HG03159 (cell line): ENCODE data around the gene ALDH3B2.
A peak's percentile ranks its signal among the peaks of the same experiment; 100 is the strongest.
"Not testable (repeated sequence)": the region's sequence is repeated elsewhere in the genome, so short reads cannot be mapped to it uniquely, and the experiment has no call there.

ENCODE experiments used
- ATAC-seq: cut with Tn5 transposase; IDR thresholded peaks from one replicate; pipeline ENCODE4 v1.9.1; 2021; ENCODE audit warnings: mild to moderate bottlenecking, moderate library complexity; ENCODE audit not compliant: unreplicated experiment

ALDH3B2 gene

GRCh38 chr11:67662835-67663531, 11.4 kb downstream of the ALDH3B2 start:
- ATAC-seq, result no peak

- no peak for ATAC-seq
Observed at GRCh38 chr11:67662142-67662834, 12.1 kb downstream of the ALDH3B2 start.

GRCh38 chr11:67660752-67661151, 13.7 kb downstream of the ALDH3B2 start:
- ATAC-seq, result not testable (repeated sequence)

DNA sequence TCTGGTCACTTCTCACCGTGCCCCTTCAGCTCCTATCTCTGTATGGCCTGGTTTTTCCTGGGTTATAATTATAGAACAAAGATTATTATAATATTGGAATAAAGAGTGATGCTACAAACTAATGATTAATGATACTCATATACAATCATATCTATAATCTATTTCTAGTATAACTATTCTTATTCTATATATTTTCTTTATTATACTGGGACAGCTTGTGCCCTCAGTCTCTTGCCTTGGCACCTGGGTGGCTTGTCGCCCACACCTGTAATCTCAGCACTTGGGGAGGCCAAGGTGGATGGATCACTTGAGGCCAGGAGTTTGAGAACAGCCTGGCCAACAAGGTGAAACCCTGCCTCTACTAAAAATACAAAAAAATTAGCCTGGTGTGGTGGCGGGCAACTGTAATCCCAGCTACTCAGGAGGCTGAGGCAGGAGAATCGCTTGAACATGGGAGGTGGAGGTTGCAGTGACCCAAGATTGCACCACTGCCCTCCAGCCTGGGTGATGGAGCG, 14.7 kb downstream of the ALDH3B2 start:
- ATAC-seq, result not testable (repeated sequence)

DNA sequence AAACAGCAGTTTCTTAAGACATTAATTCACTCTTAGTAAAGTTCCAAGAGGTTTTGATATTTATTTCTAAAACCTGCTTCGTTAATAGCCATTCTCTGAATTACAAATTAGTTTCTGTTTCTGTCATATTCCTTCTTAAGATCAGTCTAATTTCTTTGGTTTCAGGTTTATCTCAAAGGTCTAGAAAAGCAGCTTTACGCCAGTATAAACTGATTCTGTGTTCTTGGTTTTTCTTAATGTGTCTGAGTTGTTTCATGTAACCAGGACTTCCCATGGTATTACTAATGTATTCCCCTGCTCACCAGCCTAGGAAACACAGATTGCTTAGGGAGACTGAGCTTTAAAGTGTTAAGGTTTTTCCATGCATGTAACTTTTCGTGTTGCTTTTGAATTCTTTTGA, 17.1 kb downstream of the ALDH3B2 start:
- no peak for ATAC-seq

DNA sequence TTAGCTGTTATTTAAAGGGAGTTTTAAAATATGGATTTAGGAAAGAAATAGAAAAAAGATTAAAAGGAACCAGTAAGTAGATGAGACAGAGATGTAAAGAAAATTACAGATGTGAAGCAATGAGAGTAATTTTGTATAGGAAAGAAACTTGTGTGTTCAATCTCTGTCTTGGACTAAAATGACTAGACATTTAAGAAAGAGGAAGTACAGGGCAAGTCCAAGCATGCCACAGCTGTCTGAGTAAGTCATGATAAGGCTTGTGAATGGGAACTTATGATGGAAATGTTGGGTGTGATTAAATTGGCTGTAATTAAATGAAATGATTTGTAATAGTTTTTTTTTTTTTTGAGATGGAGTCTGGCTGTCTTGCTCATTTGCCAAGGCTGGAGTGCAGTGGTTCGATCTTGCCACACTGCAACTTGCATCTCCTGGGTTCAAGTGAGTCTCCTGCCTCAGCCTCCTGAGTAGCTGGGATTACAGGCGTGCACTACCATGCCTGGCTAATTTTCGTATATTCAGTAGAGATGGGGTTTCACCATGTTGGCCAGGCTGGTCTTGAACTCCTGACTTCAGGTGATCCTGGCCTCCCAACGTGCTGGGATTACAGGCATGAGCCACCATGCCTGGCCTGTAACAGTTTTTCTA, 18.0 kb downstream of the ALDH3B2 start:
- no peak for ATAC-seq

- ATAC-seq, result no peak
Observed at GRCh38 chr11:67654225-67654624, 20.2 kb downstream of the ALDH3B2 start.

- ATAC-seq, result no peak
Observed at GRCh38 chr11:67652965-67653845, 21.2 kb downstream of the ALDH3B2 start.

- ATAC-seq, result no peak
Observed at GRCh38 chr11:67651976-67652781, 22.2 kb downstream of the ALDH3B2 start.

GRCh38 chr11:67649634-67650510, 24.6 kb downstream of the ALDH3B2 start:
- no peak for ATAC-seq

- no peak for ATAC-seq
Observed at GRCh38 chr11:67648796-67649613, 25.4 kb downstream of the ALDH3B2 start.

- ATAC-seq, result peak; percentile 67
Observed at GRCh38 chr11:67648140-67648795, 26.2 kb downstream of the ALDH3B2 start.

- no peak for ATAC-seq
Observed at GRCh38 chr11:67647471-67647870, 27.0 kb downstream of the ALDH3B2 start.

DNA sequence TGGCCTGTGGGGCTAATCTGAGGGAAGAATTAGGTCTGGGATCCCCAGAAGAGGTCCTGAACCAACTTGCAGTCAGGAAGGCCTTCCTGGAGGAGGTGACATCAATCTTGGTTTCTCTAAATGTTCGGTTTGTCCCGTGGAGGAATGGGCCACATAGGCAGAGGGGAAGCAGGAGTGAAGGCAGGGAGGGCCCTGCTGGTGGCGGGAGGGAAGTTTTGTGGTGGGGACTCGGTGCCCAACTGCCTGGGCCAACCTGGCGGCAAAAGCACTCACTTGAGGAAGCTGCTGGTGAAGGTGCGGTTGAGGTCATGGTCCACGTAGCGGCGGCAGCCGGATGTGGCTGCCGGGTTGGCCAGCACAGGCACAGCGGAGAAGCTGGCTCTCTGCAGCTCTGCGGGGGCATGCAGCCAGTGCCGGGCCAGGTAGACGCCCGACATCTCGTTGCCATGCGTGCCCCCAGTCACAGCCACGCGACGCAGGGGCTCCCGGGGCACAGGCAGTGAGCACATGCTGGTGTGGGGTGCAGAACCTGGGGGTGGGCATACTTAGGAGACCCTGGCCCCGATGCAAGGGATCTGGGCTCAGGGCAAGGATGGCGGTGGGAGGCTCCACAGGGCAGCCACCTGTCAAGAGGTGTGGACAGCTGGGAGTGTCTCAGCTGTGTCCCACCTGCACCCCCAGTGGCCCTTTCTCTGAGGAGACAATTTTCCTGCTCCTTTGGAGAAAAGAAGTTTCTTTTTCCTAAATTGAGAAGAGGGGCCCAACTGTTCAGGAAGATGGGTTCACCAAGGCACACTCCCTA, 27.7 kb downstream of the ALDH3B2 start:
- ATAC-seq, result no peak

DNA sequence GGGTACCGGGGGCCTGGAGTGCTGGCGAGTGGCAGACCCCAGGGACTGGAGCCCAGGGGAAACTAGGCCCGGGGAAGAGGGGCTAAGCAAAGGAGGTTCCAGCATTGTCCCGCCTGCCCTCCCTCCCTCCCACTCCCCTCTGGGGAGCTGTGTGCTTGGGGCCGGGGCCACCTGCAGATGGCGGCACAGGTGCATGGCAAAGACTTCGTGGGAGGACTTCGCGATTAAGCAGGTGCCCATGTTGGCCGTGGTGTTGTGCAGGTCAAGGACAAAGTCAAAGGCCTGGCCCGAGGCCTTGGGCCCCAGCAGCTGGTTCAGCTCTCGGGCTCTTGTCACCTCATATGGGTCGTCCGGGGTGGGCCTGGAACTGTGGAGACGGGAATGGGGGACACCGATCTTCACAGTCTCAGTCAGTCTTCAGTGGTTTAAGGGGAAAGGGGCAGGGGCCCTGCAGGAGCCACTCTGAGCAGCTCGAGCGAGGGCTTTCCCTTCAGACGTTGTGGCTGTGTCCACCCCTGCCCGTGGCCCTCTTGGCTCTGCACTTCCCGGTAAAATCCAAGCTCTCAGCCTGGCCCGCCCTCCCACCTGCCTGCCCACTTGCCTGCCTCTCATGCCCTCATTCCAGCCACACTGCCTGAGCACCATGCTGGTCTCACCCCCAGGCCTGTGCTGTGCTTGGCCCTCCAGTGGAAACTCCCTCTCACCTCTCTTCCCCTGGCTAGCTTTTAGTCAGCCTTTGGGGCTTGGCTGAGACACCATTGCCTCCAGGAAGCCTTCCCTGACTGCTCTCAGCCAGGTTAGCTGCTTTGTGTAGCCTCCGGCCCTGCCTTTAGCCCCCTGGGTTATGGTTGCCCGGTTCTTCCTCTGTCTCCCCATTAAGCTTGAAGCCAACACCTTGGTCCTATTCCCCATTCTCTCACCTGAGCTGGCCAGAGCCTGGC, 28.6 kb downstream of the ALDH3B2 start:
- ATAC-seq, result no peak
